Thymus (tissue), 11 donors: ENCODE measurements around the gene TNFSF8. TPM values are rescaled to one million over a fixed set of nuclear protein-coding genes. Genes with fewer than 3 reads are reported as not detected.

ENCODE experiments used
- DNase-seq, 9 donors: peaks; one replicate each; pipeline ENCODE4 v3.0.0-alpha.2; 2013; ENCODE audit warnings: low spot score in 9 of 9, low read depth in 6 of 9, missing footprints in 1 of 9
- H3K27ac ChIP-seq, 2 donors: one replicate each; pipeline ENCODE4 v1.5.1; 2013; ENCODE audit warnings: control low read depth in 1 of 2, low read depth in 1 of 2, low read length in 1 of 2, mild to moderate bottlenecking in 1 of 2, moderate library complexity in 1 of 2
- H3K27me3 ChIP-seq, 2 donors: one replicate each; pipeline ENCODE4 v1.5.1; 2013; ENCODE audit warnings: low read length in 1 of 2; ENCODE audit not compliant: control insufficient read depth in 2 of 2, insufficient read depth in 1 of 2
- H3K36me3 ChIP-seq, 2 donors: one replicate each; pipeline ENCODE4 v1.5.1; 2013; ENCODE audit warnings: low read length in 1 of 2, mild to moderate bottlenecking in 1 of 2, moderate library complexity in 1 of 2; ENCODE audit not compliant: control insufficient read depth in 2 of 2, insufficient read depth in 2 of 2
- H3K4me1 ChIP-seq, 2 donors: one replicate each; pipeline ENCODE4 v1.5.1; 2013; ENCODE audit warnings: low read length in 2 of 2; ENCODE audit not compliant: control insufficient read depth in 2 of 2, insufficient read depth in 2 of 2
- H3K4me3 ChIP-seq, 2 donors: one replicate each; pipeline ENCODE4 v1.5.1; 2013; ENCODE audit warnings: low read length in 2 of 2, control low read depth in 1 of 2, mild to moderate bottlenecking in 1 of 2
- H3K9me3 ChIP-seq, 2 donors: one replicate each; pipeline ENCODE4 v1.5.1; 2013; ENCODE audit warnings: low read length in 1 of 2, mild to moderate bottlenecking in 1 of 2; ENCODE audit not compliant: control insufficient read depth in 2 of 2, insufficient read depth in 1 of 2
- WGBS: extraction: QIAGEN DNeasy Blood & Tissue Kit; methylation state at CpG from one replicate; pipeline ENCODE4 v1.1.7; 2013; 5-methylcytosine and 5-hydroxymethylcytosine counted together
- polyA plus RNA-seq: library from polyadenylated mRNA; stranded (reverse); fragments of 200-250 nt; gene quantifications from one replicate; pipeline ENCODE4 v1.2.3, GENCODE V29; 2013
- total RNA-seq: library from RNA; stranded (reverse); fragments of 120-200 nt; gene quantifications from one replicate; pipeline ENCODE4 v1.2.4, GENCODE V29; 2013
- donor health status: healthy.

TNFSF8 gene
- total and polyA plus RNA-seq, 2 donors: 14.7 to 82.1 TPM

DNA sequence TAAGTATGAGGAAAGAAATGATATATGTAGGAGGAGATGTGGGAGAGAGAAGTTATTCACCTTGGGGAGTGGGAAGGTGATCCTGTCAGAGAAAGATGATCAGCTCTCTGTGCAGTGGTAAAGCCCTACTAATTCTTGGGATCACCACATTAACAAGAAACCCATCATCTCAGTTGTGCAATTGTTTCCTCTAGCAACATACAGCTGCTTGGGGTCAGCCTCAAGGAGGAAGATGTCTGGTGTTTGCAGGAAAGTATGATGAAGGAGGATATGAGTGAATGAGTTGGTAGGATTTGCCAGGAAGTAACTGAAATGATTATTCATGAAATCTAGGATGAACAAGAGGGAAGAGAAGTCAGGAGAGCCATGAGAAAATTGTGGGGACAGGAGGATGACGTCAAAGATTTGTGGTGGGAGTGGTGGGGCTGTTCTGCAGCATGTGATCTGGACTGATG is 50.1 kb downstream of the TNFSF8 start:
- no peaks in the 10 kb centered on the region for H3K4me1 ChIP-seq
- H3K27ac ChIP-seq: no peak overlapping the region
- 91% methylated on average over 1 of the region's 1 CpG for WGBS
- no peaks in the 10 kb centered on the region for H3K36me3 ChIP-seq
- no peaks in the 10 kb centered on the region for H3K27me3 ChIP-seq
- no peak overlapping the region for H3K4me3 ChIP-seq
- peaks cover 0 to 7% of the 10 kb centered on the region in 2 donors for H3K9me3 ChIP-seq
- DNase-seq: no peak

GRCh38 chr9:114878879-114879564 is 51.4 kb downstream of the TNFSF8 start:
- Histone ChIP-seq H3K4me1 (no peaks in the 10 kb centered on the region), H3K9me3 (peaks cover 0 to 7% of the 10 kb centered on the region in 2 donors), H3K27me3 (no peaks in the 10 kb centered on the region), H3K36me3 (no peaks in the 10 kb centered on the region), H3K4me3 (no peak overlapping the region), H3K27ac (no peak overlapping the region)
- WGBS: 96% methylated on average over 4 of the region's 4 CpGs
- no peak for DNase-seq

DNA sequence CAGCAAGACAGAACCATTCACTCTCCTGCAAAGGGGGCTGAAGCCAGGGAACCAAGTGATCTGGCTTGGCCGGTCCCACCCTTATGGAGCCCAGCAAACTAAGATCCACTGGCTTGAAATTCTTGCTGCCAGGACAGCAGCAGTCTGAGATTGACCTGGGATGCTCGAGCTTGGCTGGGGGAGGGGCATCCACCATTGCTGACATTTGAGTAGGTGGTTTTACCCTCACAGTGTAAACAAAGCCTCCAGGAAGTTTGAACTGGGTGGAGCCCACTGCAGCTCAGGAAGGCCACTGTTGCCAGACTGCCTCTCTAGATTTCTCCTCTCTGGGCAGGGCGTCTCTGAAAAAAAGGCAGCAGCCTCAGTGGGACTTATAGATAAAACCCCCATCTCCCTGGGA is 60.5 kb downstream of the TNFSF8 start:
- Histone ChIP-seq H3K27ac (no peak overlapping the region), H3K27me3 (no peaks in the 10 kb centered on the region), H3K36me3 (no peaks in the 10 kb centered on the region), H3K4me1 (peaks cover 2 to 9% of the 10 kb centered on the region in 2 donors), H3K9me3 (peaks cover 0 to 8% of the 10 kb centered on the region in 2 donors), H3K4me3 (no peak overlapping the region)
- WGBS: 79% methylated on average over 3 of the region's 3 CpGs
- peak in 3 of 9 donors; percentile 20 to 65 (median 44) for DNase-seq

DNA sequence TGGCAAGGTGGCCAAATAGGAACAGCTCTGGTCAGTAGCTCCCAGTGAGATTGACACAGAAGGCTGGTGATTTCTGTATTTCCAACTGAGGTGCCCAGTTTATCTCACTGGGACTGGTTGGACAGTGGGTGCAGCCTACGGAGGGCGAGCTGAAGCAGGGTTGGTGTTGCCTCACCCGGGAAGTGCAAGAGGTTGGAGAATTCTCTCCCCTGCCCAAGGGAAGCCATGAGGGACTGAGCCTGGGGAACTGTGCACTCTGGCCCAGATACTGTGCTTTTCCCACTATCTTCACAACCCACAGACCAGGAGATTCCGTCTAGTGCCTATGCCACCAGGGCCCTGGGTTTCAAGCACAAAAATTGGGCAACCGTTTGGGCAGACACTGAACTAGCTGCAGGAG is 61.0 kb downstream of the TNFSF8 start:
- Histone ChIP-seq H3K4me3 (no peak overlapping the region), H3K4me1 (peaks cover 2 to 9% of the 10 kb centered on the region in 2 donors), H3K9me3 (peaks cover 0 to 8% of the 10 kb centered on the region in 2 donors), H3K36me3 (no peaks in the 10 kb centered on the region), H3K27me3 (no peaks in the 10 kb centered on the region), H3K27ac (no peak overlapping the region)
- no peak for DNase-seq
- WGBS: 97% methylated on average over 5 of the region's 5 CpGs

DNA sequence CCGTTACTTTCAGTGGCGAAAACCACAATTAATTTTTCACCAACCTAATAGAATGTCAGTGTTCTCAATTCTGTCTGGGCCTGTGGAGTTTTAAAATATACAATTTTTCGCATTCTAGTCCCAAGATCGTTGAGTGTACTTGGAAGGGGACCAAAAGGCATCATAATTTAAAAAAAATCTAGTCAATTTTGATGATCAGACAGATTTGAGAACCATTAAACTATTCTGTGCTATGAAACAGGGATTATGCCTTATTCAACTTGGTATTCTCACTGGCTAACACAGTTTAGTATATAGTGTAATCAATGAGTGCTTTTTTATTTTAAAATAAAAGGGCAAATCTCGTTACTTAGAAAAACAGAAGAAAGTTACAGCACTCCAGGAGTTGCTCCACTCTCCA is 63.1 kb downstream of the TNFSF8 start:
- H3K36me3 ChIP-seq: no peaks in the 10 kb centered on the region
- no peak overlapping the region for H3K27ac ChIP-seq
- peaks cover 2 to 9% of the 10 kb centered on the region in 2 donors for H3K4me1 ChIP-seq
- DNase-seq: no peak
- 96% methylated on average over 5 of the region's 5 CpGs for WGBS
- H3K9me3 ChIP-seq: peaks cover 0 to 8% of the 10 kb centered on the region in 2 donors
- H3K4me3 ChIP-seq: no peak overlapping the region
- H3K27me3 ChIP-seq: no peaks in the 10 kb centered on the region

DNA sequence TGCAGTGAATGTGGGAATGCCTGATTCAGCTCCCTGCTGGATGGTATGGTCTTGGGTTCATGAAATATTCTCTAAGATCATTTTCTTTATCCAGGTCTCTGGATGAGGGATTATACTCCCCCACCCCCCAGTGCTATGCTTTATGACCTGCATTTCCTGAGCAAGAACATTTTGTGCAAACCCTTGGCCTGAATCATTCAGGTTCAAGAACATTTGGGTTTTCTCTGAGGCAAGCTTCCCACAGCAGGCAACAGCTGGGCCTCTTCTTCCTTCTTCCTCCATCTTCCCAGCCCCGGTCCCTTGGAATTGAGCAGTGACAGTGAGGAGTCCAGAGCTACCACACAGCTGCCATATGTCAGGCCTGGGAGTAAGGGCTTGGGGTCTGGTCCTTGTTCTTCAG is 65.9 kb downstream of the TNFSF8 start:
- Histone ChIP-seq H3K9me3 (no peaks in the 10 kb centered on the region), H3K4me1 (peaks cover 0 to 1% of the 10 kb centered on the region in 2 donors), H3K27ac (no peak overlapping the region), H3K36me3 (no peaks in the 10 kb centered on the region), H3K4me3 (no peak overlapping the region), H3K27me3 (no peaks in the 10 kb centered on the region)
- 100% methylated on average over 1 of the region's 1 CpG for WGBS
- DNase-seq: no peak

DNA sequence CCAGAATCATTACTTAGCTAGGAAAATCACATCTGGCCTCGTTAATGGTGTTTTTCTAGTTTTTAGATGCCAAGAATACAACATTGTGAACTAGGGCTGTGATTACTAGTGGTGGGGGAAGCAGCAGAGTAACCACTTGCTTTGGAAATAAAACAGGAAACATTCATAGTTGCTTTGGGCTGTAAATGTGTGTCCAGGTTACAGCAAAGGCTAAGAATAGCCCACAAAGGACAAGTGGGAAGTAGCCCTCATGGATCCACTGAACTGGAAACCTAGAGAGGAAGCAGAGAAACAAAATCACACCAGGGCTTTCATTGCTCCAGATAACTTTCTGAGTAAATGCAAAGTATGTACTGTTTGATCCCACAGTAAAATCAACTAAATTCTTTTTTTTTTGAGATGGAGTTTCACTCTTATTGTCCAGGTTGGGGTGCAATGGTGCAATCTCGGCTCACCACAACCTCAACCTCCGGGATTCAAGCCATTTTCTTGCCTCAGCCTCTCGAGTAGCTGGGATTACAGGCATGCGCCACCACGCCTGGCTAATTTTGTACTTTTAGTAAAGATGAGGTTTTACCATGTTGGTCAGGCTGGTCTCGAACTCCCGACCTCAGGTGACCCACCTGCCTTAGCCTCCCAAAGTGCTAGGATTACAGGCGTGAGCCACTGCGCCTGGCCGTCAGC is 68.3 kb downstream of the TNFSF8 start:
- Histone ChIP-seq H3K36me3 (no peaks in the 10 kb centered on the region), H3K27ac (no peak overlapping the region), H3K9me3 (no peaks in the 10 kb centered on the region), H3K27me3 (no peaks in the 10 kb centered on the region), H3K4me3 (no peak overlapping the region), H3K4me1 (no peaks in the 10 kb centered on the region)
- 97% methylated on average over 11 of the region's 11 CpGs for WGBS
- DNase-seq: no peak

DNA sequence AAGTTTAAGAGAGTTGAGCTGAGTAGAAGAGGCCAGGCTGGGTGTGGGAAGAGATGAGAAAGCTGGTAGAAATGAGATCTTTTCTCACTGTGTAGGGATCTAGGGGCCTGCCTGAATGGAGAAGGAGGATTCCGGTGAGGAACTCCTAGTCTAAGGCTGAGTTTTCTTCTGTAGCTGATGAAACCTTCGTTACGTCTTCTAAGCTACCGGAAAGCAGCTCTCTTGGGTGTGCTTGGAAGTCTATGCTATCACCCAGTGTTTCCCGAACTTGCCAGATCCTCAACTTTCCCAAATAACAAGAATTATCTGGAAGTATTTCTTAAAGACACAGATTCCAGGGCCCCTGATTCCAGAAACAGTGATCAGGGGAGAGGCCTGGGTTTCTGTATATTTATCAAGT is 69.1 kb downstream of the TNFSF8 start:
- 96% methylated on average over 5 of the region's 5 CpGs for WGBS
- H3K4me1 ChIP-seq: no peaks in the 10 kb centered on the region
- no peak for DNase-seq
- no peak overlapping the region for H3K27ac ChIP-seq
- no peak overlapping the region for H3K4me3 ChIP-seq
- H3K36me3 ChIP-seq: no peaks in the 10 kb centered on the region
- H3K27me3 ChIP-seq: no peaks in the 10 kb centered on the region
- no peaks in the 10 kb centered on the region for H3K9me3 ChIP-seq

- Histone ChIP-seq H3K4me1 (no peaks in the 10 kb centered on the region), H3K36me3 (no peaks in the 10 kb centered on the region), H3K9me3 (no peaks in the 10 kb centered on the region), H3K4me3 (no peak overlapping the region), H3K27ac (no peak overlapping the region), H3K27me3 (no peaks in the 10 kb centered on the region)
- DNase-seq: no peak
- 94% methylated on average over 2 of the region's 2 CpGs for WGBS
These were observed 70.2 kb downstream of the TNFSF8 start for GRCh38 chr9:114860187-114860586.
